Heart left ventricle (tissue), 13 donors: ENCODE results near the gene TMEM269.

ENCODE experiments used
- POLR2A ChIP-seq, 2 donors: fragments of 450-650 bp; IDR thresholded peaks; one replicate each; pipeline ENCODE4 v1.6.1; 2017; ENCODE audit warnings: antibody characterized with exemption in 2 of 2, mild to moderate bottlenecking in 2 of 2, moderate library complexity in 2 of 2
- TF ChIP-seq, protein P1 (sequence below), 12 donors: fragments of 200-600 bp; sonication (generic) in 4 of 12; IDR thresholded peaks; one replicate each; pipeline versions ENCODE4 v1.5.0 to v1.8.0; 2018 to 2022; ENCODE audit warnings: antibody characterized with exemption in 12 of 12, mild to moderate bottlenecking in 5 of 12
- donor health status: ischemic (EF 13 %, LVEDD 7.1; RV severe dilation, severe dysfunction).
- donor health status: DM: no; HTN: yes; CAD: no.
- donor health status: DM: no; HTN: no; CAD: no.
- donor health status: ischemic (EF 25% LVEDD 6.9; RV normal size, moderate dysfunction).
- donor health status: ischemic (EF 25% LVEDD 5.7; RV mildly dilated, moderate dysfunction).
- donor health status: ischemic (EF 35%, LVEDD 5.7; RV mildly dilated, moderate dysfunction).
- donor health status: nonischemic (EF 11% LVEDD 7.7; RV severe dilation, severe dysfunction).
- donor health status: DM: yes; HTN: yes; CAD: no.
- donor health status: PGD.
- donor health status: ischemic (EF 29% LVEDD 5.4; RV normal size, mild dysfunction).
- donor health status: nonischemic (EF 23%, LVEDD 6.1; RV moderate dilation, normal function).

DNA sequence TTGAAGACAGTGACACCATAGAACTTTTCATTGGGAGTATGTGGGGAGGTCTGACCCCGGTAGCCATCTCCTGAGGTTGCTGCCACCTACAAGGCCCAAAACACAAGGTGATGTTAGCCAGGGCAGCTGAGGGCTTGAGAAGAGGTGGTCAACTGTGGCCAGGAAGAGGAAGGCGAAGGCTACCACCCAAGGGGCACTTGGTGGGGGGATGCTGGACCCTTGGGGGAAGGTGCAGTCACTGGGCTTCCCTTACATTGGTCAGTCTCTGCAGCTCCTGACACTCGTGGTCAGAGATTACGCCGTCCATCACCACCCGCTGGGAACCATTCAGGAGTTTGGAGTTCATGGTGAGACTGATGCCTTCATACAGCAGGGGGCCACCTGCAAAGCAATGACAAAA lies 32.5 kb upstream of the TMEM269 start:
- TF ChIP-seq, protein P1, sequence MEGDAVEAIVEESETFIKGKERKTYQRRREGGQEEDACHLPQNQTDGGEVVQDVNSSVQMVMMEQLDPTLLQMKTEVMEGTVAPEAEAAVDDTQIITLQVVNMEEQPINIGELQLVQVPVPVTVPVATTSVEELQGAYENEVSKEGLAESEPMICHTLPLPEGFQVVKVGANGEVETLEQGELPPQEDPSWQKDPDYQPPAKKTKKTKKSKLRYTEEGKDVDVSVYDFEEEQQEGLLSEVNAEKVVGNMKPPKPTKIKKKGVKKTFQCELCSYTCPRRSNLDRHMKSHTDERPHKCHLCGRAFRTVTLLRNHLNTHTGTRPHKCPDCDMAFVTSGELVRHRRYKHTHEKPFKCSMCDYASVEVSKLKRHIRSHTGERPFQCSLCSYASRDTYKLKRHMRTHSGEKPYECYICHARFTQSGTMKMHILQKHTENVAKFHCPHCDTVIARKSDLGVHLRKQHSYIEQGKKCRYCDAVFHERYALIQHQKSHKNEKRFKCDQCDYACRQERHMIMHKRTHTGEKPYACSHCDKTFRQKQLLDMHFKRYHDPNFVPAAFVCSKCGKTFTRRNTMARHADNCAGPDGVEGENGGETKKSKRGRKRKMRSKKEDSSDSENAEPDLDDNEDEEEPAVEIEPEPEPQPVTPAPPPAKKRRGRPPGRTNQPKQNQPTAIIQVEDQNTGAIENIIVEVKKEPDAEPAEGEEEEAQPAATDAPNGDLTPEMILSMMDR (IDR thresholded peaks at IDR 0.05), result no peak
- no peak for TF ChIP-seq POLR2A (IDR thresholded peaks at IDR 0.05)
